Activated effector memory CD4-positive, alpha-beta T cell treated with anti-CD3 and anti-CD28 coated beads, Interleukin-2, amount 50 U/mL, for 16 hours (primary cell): ENCODE measurements around the gene KIRREL3.
"Not testable (repeated sequence)": the region's sequence is repeated elsewhere in the genome, so short reads cannot be mapped to it uniquely, and the experiment has no call there.

Source experiments
- DNase-seq: peaks from one replicate; pipeline ENCODE4 v3.0.0-alpha.2; 2020

Gene KIRREL3

GRCh38 chr11:126391286-126391954, 609.1 kb downstream of the KIRREL3 start:
- DNase-seq, result no peak

GRCh38 chr11:126390272-126390867, 610.2 kb downstream of the KIRREL3 start:
- DNase-seq, result no peak

DNA sequence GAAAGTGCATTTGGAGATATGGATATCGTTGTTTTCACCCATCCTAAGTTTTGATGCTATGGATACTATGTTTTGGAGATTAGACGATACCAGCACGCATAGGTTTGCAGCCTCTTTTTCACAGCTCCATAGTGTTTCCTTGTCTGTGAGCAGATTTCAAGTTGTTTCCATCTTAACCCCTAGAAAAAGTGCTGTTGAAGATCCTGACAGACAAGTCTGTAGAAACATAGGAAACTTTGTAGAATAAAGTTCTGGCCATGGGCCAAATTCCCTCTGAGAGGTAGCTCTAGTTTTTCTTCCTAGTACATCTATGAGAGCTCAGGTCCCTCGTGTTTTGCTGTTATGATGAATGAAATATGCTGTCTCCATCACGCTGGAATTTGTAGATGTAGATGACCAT, 612.7 kb downstream of the KIRREL3 start:
- DNase-seq, result no peak

GRCh38 chr11:126386729-126387071, 613.9 kb downstream of the KIRREL3 start:
- DNase-seq, result not testable (repeated sequence)

DNA sequence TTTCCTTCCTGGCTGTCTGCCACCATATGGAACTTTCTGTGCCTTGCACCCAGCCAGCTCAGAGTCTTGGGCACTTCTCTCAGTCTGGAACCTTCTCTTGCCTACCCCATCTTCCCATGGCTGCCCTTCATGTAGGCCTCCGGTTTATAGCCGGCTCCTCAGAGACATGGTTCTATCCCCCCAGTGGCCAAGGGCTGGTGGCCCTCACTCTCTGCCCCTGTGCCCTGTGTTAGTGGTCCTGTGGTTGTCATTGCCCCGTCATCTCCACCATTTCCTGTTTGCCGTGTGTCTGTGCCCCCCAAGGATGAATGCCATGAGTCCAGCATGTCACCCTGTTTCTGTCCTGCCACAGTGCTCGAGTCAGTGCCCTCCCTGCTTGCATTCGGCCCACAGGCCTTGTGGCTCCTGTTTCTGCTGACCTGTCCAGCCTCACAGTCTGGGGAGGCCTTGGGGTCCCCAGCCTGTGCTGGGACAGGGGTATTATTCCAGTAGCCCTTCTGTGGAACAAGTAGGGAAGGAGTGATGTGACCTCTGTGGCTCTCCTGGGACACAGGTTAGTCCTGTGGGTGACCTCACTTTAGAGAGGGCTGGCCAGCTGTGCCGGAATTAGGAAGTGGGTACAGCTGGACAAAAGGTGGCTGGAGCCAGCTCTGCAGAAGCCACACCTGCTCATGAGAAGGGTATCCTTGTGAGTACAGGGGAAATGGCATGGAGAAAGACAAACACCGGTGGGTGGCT, 614.4 kb downstream of the KIRREL3 start:
- DNase-seq, result no peak

- DNase-seq, result no peak
Measured at GRCh38 chr11:126384449-126385070, 616.0 kb downstream of the KIRREL3 start.

DNA sequence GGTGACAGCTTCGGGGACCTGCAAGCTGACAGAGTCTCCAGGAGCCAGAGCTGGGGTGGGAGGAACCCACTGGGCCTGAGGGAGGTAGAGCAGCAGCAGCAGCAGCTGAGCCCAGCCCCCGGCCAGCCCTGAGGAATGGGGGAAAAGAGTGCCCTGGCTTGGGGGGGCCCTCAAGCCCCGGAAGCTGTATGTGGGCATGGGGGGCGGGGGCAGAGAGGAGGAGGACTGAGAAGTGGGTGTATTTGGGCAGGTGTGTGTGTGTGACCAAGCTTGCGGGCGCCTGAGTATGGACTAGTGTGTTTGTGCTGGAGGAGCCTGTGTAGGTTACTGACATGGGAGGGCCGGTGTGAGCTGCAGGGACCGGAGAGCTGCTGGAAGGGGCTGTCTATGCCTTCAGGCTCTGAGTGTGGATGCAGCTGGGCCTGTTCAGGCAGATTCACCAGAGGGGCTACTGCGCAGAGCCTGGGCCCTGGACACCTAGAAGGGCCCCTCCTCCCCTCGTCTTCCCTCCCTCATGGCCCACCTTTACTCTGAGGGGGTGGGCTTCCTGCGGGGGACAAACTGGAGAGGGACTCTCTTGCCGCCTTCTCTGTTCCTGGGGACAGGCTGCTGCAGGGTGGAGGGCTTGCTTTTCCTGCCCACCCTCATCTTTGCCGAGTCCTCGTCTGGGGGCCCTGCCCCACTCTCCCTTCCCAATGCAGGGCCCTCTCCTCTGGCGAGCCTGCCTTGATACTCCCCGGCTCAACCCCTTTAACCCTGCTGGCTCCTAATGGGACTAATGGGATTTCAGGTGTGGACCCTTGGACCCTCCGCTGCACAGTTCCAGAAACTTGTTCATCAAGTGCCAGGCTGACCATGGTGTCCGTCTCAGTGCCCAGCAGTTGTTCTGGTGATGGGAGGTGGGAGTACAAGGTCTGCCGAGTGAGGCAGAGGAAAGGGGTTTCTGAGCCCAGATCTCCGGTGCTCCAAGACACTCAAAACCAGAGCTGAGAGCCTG, 616.9 kb downstream of the KIRREL3 start:
- DNase-seq, result no peak

- DNase-seq, result not testable (repeated sequence)
Measured at GRCh38 chr11:126382641-126383040, 617.9 kb downstream of the KIRREL3 start.

GRCh38 chr11:126381960-126382359, 618.6 kb downstream of the KIRREL3 start:
- DNase-seq, result not testable (repeated sequence)

GRCh38 chr11:126380909-126381308, 619.7 kb downstream of the KIRREL3 start:
- no peak for DNase-seq

- no peak for DNase-seq
Measured at GRCh38 chr11:126378763-126379162, 621.8 kb downstream of the KIRREL3 start.

DNA sequence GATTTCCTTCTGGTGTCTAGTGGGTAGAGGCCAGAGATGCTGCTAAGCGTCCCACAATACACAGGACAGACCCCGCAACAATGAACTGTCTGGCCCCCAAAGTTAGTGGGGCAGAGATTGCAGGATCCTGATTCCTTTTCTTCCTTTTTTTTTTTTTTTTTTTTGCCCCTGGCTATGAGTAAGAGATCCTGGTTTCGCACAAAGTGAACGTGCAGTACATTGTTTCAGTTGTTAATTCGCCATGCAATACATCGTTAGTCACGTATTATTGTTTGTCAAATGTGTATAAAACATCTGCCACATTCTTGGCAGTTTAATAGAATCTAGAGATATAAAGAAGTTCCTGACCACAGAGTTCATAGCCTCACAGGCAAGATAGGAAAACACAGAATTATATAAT, 624.8 kb downstream of the KIRREL3 start:
- no peak for DNase-seq

DNA sequence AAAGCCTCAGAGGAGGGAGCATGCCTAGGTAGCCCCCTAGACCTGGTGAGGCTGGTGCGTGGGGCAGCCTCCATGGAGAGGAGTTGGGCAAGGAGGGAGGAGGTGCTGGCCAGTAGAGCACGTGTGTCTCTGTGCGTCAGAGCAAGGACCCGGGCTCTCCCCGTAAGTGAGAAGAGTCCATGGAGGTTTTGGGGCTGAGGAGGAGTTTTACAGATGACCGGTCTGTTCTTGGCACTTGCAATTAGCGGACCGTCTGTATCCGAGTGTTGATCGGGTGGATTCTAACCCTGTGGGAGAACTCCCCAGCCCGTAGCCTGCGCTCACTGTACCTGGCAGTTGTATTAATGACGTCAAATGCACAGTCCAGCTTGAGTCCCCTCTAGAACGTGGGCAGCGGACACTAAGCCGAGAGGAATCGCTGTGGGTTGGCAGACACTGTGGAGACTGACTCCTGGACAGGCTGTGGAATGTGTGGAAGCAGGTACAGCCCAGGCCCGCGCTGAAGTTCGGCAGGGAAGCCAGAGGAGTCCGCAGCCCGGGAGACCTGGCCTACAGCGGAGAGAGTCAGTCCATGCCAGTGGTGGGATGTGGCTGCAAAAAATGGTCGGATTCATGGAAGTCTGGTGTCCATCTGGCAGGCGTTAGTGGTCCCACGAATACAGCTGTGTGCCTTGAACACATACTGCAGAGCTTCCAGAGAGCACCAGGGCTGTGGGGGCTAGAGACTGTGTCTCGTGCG, 625.8 kb downstream of the KIRREL3 start:
- not testable (repeated sequence) for DNase-seq

DNA sequence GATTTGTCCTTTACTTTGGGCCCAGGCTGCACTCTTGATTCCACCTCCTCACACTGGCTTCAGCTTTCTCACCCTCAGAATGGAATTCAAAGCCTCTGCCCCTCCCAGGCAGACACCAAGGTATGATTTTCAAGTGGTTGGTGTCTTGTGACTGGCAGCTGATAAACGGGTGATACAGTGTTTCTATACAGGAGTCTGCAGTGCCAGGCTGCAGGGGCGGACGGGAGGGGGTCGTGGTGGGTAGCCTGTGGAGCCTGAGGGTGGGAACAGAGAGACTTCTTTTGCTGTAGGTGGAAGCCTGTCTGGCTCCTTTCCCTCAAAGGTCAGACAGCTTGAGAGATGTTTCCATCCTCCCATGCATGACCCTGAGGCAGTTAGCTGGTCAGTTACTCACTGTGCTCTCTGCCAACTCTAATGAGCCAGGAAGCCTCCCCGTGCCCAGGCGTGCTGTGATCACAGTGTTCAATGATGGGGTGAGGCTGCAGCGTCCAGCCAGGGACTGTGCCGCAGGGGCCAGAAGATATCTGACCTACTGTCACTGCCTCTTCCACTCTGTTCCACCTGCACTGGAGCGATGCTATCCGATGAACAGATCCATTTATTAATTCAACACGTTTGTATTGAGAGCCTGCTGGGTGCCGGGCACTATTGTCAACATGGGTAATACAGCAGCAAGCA, 627.0 kb downstream of the KIRREL3 start:
- not testable (repeated sequence) for DNase-seq
